Neural cell (in vitro differentiated cells): ENCODE results near the gene ALS2CL. TPM values are rescaled to one million over a fixed set of nuclear protein-coding genes. Genes with fewer than 3 reads are reported as not detected.

Source experiments
- H2AFZ ChIP-seq: fragments of 200-600, 300-800 bp; sonication (generic), shearing (Covaris generic); 2 replicates; pipeline ENCODE4 v1.6.0; 2014; ENCODE audit warnings: low read depth, mild to moderate bottlenecking, antibody characterized with exemption, low read length, moderate library complexity
- H3F3A ChIP-seq: fragments of 200-600 bp; shearing (Covaris generic); 2 replicates; pipeline ENCODE4 v1.6.1; 2016; ENCODE audit warnings: mild to moderate bottlenecking, moderate library complexity, mixed read lengths, antibody characterized with exemption, low read length; ENCODE audit not compliant: insufficient read depth, poor library complexity, severe bottlenecking
- H3K27ac ChIP-seq: fragments of 200-600, 300-800 bp; sonication (generic), shearing (Covaris generic); 2 replicates; pipeline ENCODE4 v1.5.1; 2014; ENCODE audit warnings: mild to moderate bottlenecking, low read length, moderate library complexity
- H3K27me3 ChIP-seq: fragments of 300-800, 200-600 bp; sonication (generic), shearing (Covaris generic); 2 replicates; pipeline ENCODE4 v1.6.0; 2014; ENCODE audit warnings: mild to moderate bottlenecking, low read depth, low read length, moderate library complexity; ENCODE audit not compliant: insufficient read depth
- H3K36me3 ChIP-seq: fragments of 300-800, 200-600 bp; sonication (generic), shearing (Covaris generic); 2 replicates; pipeline ENCODE4 v1.5.1; 2014; ENCODE audit warnings: mild to moderate bottlenecking, antibody characterized with exemption, low read length, moderate library complexity; ENCODE audit not compliant: insufficient read depth
- H3K4me2 ChIP-seq: fragments of 300-800, 200-600 bp; sonication (generic), shearing (Covaris generic); 2 replicates; pipeline ENCODE4 v1.6.0; 2014; ENCODE audit warnings: mild to moderate bottlenecking, low read length
- H3K4me3 ChIP-seq: fragments of 300-800, 200-600 bp; sonication (generic), shearing (Covaris generic); 2 replicates; pipeline ENCODE4 v1.5.1; 2014; ENCODE audit warnings: mild to moderate bottlenecking, low read length, moderate library complexity
- H3K79me2 ChIP-seq: fragments of 200-600 bp; shearing (Covaris generic); replicated peaks from 2 replicates; pipeline ENCODE4 v1.6.0; 2014; ENCODE audit warnings: mild to moderate bottlenecking, low read length, moderate library complexity; ENCODE audit not compliant: insufficient read depth
- H3K9ac ChIP-seq: fragments of 300-800, 200-600 bp; sonication (generic), shearing (Covaris generic); 2 replicates; pipeline ENCODE4 v1.6.1; 2016; ENCODE audit warnings: mild to moderate bottlenecking, low read length, mixed read lengths
- H3K9me2 ChIP-seq: fragments of 200-600 bp; shearing (Covaris generic); 2 replicates; pipeline ENCODE4 v1.6.1; 2016; ENCODE audit warnings: mild to moderate bottlenecking, low read length, mixed read lengths; ENCODE audit not compliant: insufficient read depth
- H3K9me3 ChIP-seq: fragments of 200-600, 300-800 bp; sonication (generic), shearing (Covaris generic); 2 replicates; pipeline ENCODE4 v1.6.1; 2016; ENCODE audit warnings: mild to moderate bottlenecking, mixed run types, low read length, moderate library complexity, mixed read lengths
- H4K20me1 ChIP-seq: fragments of 200-600 bp; shearing (Covaris generic); 2 replicates; pipeline ENCODE4 v1.6.1; 2016; ENCODE audit warnings: mild to moderate bottlenecking, mixed run types; ENCODE audit not compliant: insufficient read depth
- CTCF ChIP-seq: fragments of 450-650 bp; IDR thresholded peaks from 2 replicates; pipeline ENCODE4 v1.5.1; 2014; ENCODE audit warnings: antibody characterized with exemption, mild to moderate bottlenecking, moderate library complexity; ENCODE audit not compliant: poor library complexity, severe bottlenecking
- EP300 ChIP-seq: fragments of 450-650 bp; conservative IDR thresholded peaks from 2 replicates; pipeline ENCODE4 v1.6.1; 2014; ENCODE audit warnings: antibody characterized with exemption, mild to moderate bottlenecking, moderate library complexity; ENCODE audit not compliant: poor library complexity, severe bottlenecking
- EZH2 ChIP-seq: fragments of 200-600, 300-800 bp; shearing (Covaris generic), sonication (generic); IDR thresholded peaks from 2 replicates; pipeline ENCODE4 v1.6.1; 2014; ENCODE audit warnings: antibody characterized with exemption, low read length, borderline replicate concordance, mild to moderate bottlenecking; ENCODE audit not compliant: insufficient read depth, poor library complexity, severe bottlenecking
- MXI1 ChIP-seq: fragments of 450-650 bp; conservative IDR thresholded peaks from 2 replicates; pipeline ENCODE4 v1.6.1; 2014; ENCODE audit warnings: antibody characterized with exemption, mild to moderate bottlenecking; ENCODE audit not compliant: poor library complexity, severe bottlenecking
- POLR2AphosphoS5 ChIP-seq: IDR thresholded peaks from 2 replicates; pipeline ENCODE4 v1.6.1; 2012
- RAD21 ChIP-seq: fragments of 450-650 bp; conservative IDR thresholded peaks from 2 replicates; pipeline ENCODE4 v1.6.1; 2014; ENCODE audit warnings: antibody characterized with exemption, mild to moderate bottlenecking, moderate library complexity
- SMC3 ChIP-seq: fragments of 450-650 bp; conservative IDR thresholded peaks from 2 replicates; pipeline ENCODE4 v1.6.1; 2014; ENCODE audit warnings: antibody characterized with exemption, mild to moderate bottlenecking, moderate library complexity; ENCODE audit not compliant: poor library complexity
- TAF1 ChIP-seq: IDR thresholded peaks from 2 replicates; pipeline ENCODE4 v1.6.1; 2012; ENCODE audit warnings: low read depth
- polyA plus RNA-seq: library from polyadenylated mRNA; depleted of rRNA; stranded (reverse); fragments of >200 nt; gene quantifications from 2 replicates; pipeline ENCODE4 v1.2.3, GENCODE V29; 2014
- TF ChIP-seq, protein P1 (sequence below): IDR thresholded peaks from 2 replicates; pipeline ENCODE4 v1.6.1; 2012; ENCODE audit warnings: borderline replicate concordance

Gene ALS2CL
- polyA plus RNA-seq, 1 donor from 2014 or later, result 0.11 TPM

DNA sequence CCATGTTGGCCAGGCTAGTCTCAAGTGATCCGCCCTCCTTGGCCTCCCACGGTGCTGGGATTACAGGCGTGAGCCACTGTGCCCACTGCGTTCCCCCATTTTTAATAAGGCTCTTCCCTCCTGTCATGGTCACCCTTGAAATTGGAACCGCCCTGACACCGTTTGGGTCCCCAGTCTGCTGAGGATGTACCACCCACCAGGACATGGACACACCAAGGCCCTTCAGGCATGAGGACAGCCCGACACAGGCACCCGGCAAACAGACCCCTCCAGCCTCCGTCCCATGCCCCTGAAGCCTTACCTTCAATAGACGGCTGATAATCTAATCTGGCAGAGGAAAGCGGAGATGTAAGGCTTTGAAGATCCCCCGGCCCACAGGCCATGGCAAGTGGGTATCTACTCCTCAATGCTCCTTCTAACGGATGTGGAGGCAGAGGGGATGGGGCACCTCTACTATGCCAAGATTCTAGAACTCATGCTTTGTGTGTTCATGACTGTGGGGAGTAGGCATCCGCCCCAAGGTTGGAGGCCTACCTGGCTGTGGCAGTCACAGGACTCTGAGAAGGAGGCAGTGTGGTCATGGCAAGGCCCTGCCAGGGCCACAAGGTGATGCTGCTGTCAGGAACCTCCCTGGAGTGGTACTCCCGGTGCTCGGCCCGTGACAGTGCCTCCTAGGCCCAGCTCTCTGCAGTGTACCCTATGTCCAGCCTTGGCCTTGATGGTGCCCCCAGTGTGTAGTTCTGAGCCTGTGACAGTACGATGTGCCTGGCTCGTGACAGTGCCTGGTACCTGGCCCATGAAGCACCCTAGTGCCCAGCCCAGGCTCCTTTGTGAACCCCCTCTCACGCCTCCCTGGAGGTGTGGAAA is 42.8 kb upstream of the ALS2CL start:
- Histone ChIP-seq H2AFZ (no peak overlapping the region), H3K4me2 (no peak overlapping the region), H4K20me1 (no peaks in the 10 kb centered on the region), H3K36me3 (no peaks in the 10 kb centered on the region), H3K27me3 (no peaks in the 10 kb centered on the region), H3K4me3 (no peak overlapping the region), H3K27ac (no peak overlapping the region), H3K9me3 (no peaks in the 10 kb centered on the region), H3F3A (no peaks in the 10 kb centered on the region), H3K9me2 (no peaks in the 10 kb centered on the region), H3K9ac (no peak overlapping the region), H3K79me2 (no peaks in the 10 kb centered on the region)
- no peak for TF ChIP-seq POLR2AphosphoS5

DNA sequence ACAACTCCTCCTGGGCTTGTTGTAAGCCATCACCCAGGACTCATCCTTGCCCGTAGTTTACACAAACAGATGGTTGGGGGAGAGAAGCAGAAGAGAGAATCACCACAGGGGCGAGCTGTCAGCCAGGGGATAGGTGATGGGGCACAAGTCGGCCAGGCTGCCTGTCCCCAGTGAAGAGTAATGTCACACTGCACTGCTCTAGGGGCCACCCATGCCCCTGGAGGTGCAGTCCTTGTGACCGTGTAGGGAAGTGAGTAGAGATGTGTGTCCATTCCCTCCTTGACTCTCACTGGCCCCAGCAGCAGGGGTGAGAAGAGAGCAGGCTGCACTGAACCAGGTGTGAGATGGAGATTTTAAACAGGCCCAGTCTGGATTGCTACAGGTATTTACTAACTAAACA is 41.3 kb upstream of the ALS2CL start:
- no peaks in the 10 kb centered on the region for H4K20me1 ChIP-seq
- H3F3A ChIP-seq, result no peaks in the 10 kb centered on the region
- no peak overlapping the region for H3K27ac ChIP-seq
- H3K9ac ChIP-seq, result no peak overlapping the region
- TF ChIP-seq EZH2, result no peak
- TF ChIP-seq RAD21, result no peak
- no peak for TF ChIP-seq TAF1
- TF ChIP-seq CTCF, result no peak
- TF ChIP-seq SMC3, result no peak
- no peak for TF ChIP-seq EP300
- TF ChIP-seq, protein P1, sequence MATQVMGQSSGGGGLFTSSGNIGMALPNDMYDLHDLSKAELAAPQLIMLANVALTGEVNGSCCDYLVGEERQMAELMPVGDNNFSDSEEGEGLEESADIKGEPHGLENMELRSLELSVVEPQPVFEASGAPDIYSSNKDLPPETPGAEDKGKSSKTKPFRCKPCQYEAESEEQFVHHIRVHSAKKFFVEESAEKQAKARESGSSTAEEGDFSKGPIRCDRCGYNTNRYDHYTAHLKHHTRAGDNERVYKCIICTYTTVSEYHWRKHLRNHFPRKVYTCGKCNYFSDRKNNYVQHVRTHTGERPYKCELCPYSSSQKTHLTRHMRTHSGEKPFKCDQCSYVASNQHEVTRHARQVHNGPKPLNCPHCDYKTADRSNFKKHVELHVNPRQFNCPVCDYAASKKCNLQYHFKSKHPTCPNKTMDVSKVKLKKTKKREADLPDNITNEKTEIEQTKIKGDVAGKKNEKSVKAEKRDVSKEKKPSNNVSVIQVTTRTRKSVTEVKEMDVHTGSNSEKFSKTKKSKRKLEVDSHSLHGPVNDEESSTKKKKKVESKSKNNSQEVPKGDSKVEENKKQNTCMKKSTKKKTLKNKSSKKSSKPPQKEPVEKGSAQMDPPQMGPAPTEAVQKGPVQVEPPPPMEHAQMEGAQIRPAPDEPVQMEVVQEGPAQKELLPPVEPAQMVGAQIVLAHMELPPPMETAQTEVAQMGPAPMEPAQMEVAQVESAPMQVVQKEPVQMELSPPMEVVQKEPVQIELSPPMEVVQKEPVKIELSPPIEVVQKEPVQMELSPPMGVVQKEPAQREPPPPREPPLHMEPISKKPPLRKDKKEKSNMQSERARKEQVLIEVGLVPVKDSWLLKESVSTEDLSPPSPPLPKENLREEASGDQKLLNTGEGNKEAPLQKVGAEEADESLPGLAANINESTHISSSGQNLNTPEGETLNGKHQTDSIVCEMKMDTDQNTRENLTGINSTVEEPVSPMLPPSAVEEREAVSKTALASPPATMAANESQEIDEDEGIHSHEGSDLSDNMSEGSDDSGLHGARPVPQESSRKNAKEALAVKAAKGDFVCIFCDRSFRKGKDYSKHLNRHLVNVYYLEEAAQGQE, result no peak
- no peak for TF ChIP-seq MXI1
- TF ChIP-seq POLR2AphosphoS5, result no peak
- no peaks in the 10 kb centered on the region for H3K36me3 ChIP-seq
- H3K79me2 ChIP-seq, result no peaks in the 10 kb centered on the region
- H3K4me3 ChIP-seq, result no peak overlapping the region
- no peaks in the 10 kb centered on the region for H3K9me3 ChIP-seq
- H2AFZ ChIP-seq, result no peak overlapping the region
- no peaks in the 10 kb centered on the region for H3K9me2 ChIP-seq
- no peaks in the 10 kb centered on the region for H3K27me3 ChIP-seq
- H3K4me2 ChIP-seq, result no peak overlapping the region
